Upper lobe of left lung (tissue), 6 donors: Measurements from ENCODE around the gene MAN1B1. TPM values are rescaled to one million over a fixed set of nuclear protein-coding genes. Genes with fewer than 3 reads are reported as not detected.

Experiments
- ATAC-seq, 2 donors: fragments of 200-7000 bp; cut with Tn5 transposase; one replicate each; pipeline ENCODE4 v1.9.1; 2022; ENCODE audit warnings: mild to moderate bottlenecking in 2 of 2, moderate library complexity in 2 of 2; ENCODE audit not compliant: low FRiP score in 2 of 2
- DNase-seq, 2 donors: peaks; one replicate each; pipeline ENCODE4 v3.0.0-alpha.2; 2019 to 2020
- H3K27ac ChIP-seq, 4 donors: fragments of 200-600 bp; sonication (generic); one replicate each; pipeline ENCODE4 v1.5.1; 2016 to 2019
- H3K27me3 ChIP-seq, 4 donors: fragments of 200-600 bp; sonication (generic); one replicate each; pipeline ENCODE4 v1.5.1; 2017 to 2019
- H3K36me3 ChIP-seq, 4 donors: fragments of 200-600 bp; sonication (generic); one replicate each; pipeline ENCODE4 v1.5.1; 2016 to 2019
- H3K4me1 ChIP-seq, 4 donors: fragments of 200-600 bp; sonication (generic); one replicate each; pipeline ENCODE4 v1.5.1; 2018 to 2019
- H3K4me3 ChIP-seq, 4 donors: fragments of 200-600 bp; sonication (generic); one replicate each; pipeline ENCODE4 v1.5.1; 2017 to 2019; ENCODE audit warnings: mild to moderate bottlenecking in 2 of 4, moderate library complexity in 1 of 4
- H3K9me3 ChIP-seq, 4 donors: fragments of 200-600 bp; sonication (generic); one replicate each; pipeline ENCODE4 v1.5.1; 2018 to 2019
- EP300 ChIP-seq, 4 donors: sonication (generic); formaldehyde crosslinking; IDR thresholded peaks; one replicate each; pipeline ENCODE4 v1.5.1; 2017; ENCODE audit warnings: antibody characterized with exemption in 4 of 4, control low read depth in 2 of 4
- POLR2A ChIP-seq, 4 donors: fragments of 450-650 bp; IDR thresholded peaks; one replicate each; pipeline ENCODE4 v1.5.1; 2016 to 2017; ENCODE audit warnings: antibody characterized with exemption in 4 of 4, mild to moderate bottlenecking in 2 of 4
- POLR2AphosphoS5 ChIP-seq, 2 donors: sonication (generic); formaldehyde crosslinking; IDR thresholded peaks; one replicate each; pipeline ENCODE4 v1.5.1; 2017; ENCODE audit warnings: antibody characterized with exemption in 2 of 2
- WGBS, 2 donors: methylation state at CpG; one replicate each; pipeline ENCODE4 v1.1.5; 2017 to 2018; 5-methylcytosine and 5-hydroxymethylcytosine counted together
- total RNA-seq, 6 donors: library from RNA; depleted of rRNA in 4 of 6; stranded (reverse); fragments of >200 nt in 4 of 6; gene quantifications; one replicate each; pipeline versions ENCODE4 v1.1.0 to v1.2.1, GENCODE V29; 2016 to 2021
- TF ChIP-seq, protein P1 (sequence below), 6 experiments: fragments of 450-650 bp in 4 of 6; fragments of 200-600 bp in 2 of 6; sonication (generic) in 2 of 6; IDR thresholded peaks; one replicate each; pipeline ENCODE4 v1.5.1; 2016 to 2019; ENCODE audit warnings: antibody characterized with exemption in 6 of 6
- donor health status: DM: no; HTN: no; CAD: no; lungs with moderate emphysema.
- donor health status: DM: no; HTN: yes; CAD: no; lungs with severe emphysema.

MAN1B1 gene
- total RNA-seq, 6 donors from 2014 or later, result 38.0 to 97.4 (median 54.1) TPM

DNA sequence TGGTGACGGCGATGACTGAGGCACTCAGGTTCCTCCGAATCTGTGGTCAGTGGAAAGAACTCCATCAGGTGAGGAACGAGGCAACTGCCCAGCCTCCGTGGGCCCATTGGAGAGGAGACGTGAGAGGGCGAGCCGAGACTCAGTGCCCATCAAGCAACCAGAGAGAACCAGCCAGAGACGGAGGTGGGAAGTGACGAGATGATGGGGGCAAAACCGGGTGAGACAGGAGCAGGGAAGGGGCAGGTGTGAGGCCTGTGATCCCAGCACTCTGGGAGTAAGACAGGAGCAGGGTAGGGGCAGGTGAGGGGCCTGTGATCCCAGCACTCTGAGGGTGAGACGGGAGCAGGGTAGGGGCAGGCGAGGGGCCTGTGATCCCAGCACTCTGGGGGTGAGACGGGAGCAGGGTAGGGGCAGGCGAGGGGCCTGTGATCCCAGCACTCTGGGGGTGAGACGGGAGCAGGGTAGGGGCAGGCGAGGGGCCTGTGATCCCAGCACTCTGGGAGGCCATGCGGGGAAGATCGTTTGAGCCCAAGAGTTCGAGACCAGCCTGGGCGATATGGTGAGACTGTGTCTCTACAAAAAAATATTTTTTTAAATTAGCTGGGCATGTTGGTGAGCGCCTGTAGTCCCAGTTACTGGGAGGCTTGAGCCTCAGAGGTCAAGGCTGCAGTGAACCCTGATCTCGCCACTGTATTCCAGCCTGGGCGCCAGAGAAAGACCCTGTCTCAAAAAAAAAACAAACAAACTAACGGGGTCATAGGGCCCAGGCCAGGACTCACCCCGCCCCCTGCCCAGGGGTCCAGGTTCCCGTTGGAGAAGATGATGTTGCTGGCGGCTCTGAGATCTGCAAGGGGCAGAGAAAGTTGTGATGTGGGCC lies 24.4 kb downstream of the MAN1B1 start:
- Histone ChIP-seq H3K27me3 (no peaks in the 10 kb centered on the region), H3K27ac (no peak overlapping the region), H3K4me1 (peaks cover 13 to 25% (median 14%) of the 10 kb centered on the region in 4 donors), H3K9me3 (no peaks in the 10 kb centered on the region), H3K4me3 (no peak overlapping the region), H3K36me3 (peaks cover 12 to 70% (median 59%) of the 10 kb centered on the region in 4 donors)
- no peak for ATAC-seq
- WGBS, 2 donors, result 90 to 92% methylated on average over 25 to 28 of the region's 28 CpGs
- peak in 1 of 2 donors; percentile 52 for DNase-seq
- TF ChIP-seq POLR2A (IDR thresholded peaks at IDR 0.05), result no peak
- TF ChIP-seq, protein P1, sequence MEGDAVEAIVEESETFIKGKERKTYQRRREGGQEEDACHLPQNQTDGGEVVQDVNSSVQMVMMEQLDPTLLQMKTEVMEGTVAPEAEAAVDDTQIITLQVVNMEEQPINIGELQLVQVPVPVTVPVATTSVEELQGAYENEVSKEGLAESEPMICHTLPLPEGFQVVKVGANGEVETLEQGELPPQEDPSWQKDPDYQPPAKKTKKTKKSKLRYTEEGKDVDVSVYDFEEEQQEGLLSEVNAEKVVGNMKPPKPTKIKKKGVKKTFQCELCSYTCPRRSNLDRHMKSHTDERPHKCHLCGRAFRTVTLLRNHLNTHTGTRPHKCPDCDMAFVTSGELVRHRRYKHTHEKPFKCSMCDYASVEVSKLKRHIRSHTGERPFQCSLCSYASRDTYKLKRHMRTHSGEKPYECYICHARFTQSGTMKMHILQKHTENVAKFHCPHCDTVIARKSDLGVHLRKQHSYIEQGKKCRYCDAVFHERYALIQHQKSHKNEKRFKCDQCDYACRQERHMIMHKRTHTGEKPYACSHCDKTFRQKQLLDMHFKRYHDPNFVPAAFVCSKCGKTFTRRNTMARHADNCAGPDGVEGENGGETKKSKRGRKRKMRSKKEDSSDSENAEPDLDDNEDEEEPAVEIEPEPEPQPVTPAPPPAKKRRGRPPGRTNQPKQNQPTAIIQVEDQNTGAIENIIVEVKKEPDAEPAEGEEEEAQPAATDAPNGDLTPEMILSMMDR (IDR thresholded peaks at IDR 0.05), result no peak
- TF ChIP-seq EP300 (IDR thresholded peaks at IDR 0.05), result no peak
- TF ChIP-seq POLR2AphosphoS5 (IDR thresholded peaks at IDR 0.05), result no peak

DNA sequence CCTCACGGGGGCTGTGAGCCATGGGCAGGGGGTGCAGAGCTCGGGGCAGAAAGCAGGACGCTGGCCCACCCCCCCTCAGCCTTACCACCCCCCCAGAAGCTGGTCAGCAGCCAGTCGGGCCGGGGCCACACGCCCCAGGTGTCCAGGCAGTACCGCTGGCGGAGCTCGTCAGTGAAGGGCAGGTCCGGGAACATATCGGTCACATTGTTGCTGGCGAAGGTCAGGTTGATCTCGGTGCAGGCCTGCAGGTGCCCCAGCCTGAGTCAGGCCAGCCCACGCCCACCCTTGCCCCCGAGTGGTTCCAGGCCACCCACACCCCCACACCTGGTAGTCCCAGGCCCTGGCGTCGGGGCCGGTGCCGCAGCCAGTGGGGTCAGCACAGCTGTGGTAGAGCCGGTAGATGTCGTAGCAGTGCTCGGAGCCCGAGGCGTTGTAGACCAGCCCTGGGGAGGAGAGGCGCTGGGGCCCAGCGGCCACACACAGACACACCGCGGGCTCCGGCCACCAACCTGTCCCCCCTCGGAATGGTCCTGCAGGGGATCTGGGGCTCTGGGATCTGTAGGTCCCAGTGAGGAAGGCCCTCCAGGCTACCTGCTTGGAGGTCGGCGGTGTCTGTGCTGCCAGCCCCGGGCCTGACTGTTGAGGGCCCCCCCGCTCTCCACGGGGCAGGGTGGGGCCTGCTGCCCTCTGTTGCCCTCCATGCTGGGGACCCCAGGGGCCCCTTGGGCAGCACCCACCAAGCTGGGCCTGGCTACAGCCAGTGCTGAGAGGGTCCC lies 25.2 kb downstream of the MAN1B1 start:
- Histone ChIP-seq H3K27me3 (no peaks in the 10 kb centered on the region), H3K36me3 (peaks cover 12 to 62% (median 52%) of the 10 kb centered on the region in 4 donors), H3K4me3 (no peak overlapping the region), H3K9me3 (no peaks in the 10 kb centered on the region), H3K4me1 (peaks cover 13 to 25% (median 14%) of the 10 kb centered on the region in 4 donors), H3K27ac (no peak overlapping the region)
- TF ChIP-seq POLR2A (IDR thresholded peaks at IDR 0.05) (no peak), EP300 (IDR thresholded peaks at IDR 0.05) (no peak), POLR2AphosphoS5 (IDR thresholded peaks at IDR 0.05) (no peak)
- TF ChIP-seq, protein P1 (IDR thresholded peaks at IDR 0.05), result no peak
- DNase-seq, result peak in 1 of 2 donors; percentile 82
- ATAC-seq, result no peak
- 89 to 91% methylated on average over 11 to 21 of the region's 35 CpGs for WGBS, 2 donors

DNA sequence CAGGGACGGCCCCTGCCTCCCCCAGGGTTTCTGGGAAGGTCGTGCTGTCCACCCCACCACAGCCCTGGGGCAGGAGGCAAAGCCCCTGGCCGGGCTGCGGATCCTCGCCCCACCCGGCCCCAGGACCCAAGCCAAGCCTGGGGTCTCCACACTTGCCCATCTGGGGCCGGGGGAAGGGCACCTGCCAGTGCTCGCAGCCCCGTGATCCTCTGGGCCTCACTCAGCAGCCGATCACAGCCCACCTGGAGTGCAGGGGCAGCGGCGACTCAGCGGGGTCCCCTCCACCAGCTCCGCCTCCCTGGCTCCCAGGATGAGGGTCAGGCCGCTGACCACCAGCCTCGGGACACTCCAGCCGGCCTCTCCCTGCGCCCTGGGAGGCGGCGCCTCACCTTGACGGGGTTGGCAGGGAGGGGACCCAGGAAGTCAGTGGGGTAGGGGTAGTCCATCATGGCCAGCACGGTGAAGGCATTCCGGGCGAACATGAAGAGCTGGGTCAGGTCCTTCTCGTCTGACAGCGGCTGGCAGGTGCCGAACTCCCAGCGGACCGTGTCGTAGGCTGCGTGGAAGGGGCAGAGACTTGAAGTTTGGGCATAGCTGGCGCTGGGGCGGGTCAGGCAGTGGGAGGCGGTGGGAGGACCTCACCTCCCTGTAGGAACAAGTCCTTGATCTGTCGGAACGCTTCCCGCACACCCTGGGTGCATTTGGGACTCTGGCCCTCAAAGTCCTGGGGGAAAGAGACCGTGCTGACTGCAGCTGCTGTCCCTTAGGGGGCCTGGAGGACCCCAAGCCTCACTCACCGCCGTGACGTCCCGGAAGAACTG lies 26.0 kb downstream of the MAN1B1 start:
- H3K36me3 ChIP-seq, result peaks cover 9 to 54% (median 44%) of the 10 kb centered on the region in 4 donors
- WGBS, 2 donors, result 94 to 96% methylated on average over 23 to 35 of the region's 42 CpGs
- TF ChIP-seq POLR2A (IDR thresholded peaks at IDR 0.05) (no peak), POLR2AphosphoS5 (IDR thresholded peaks at IDR 0.05) (no peak), EP300 (IDR thresholded peaks at IDR 0.05) (no peak)
- TF ChIP-seq, protein P1 (IDR thresholded peaks at IDR 0.05), result no peak
- no peak for ATAC-seq
- H3K9me3 ChIP-seq, result no peaks in the 10 kb centered on the region
- H3K4me1 ChIP-seq, result peaks cover 13 to 25% (median 14%) of the 10 kb centered on the region in 4 donors
- peak in 1 of 2 donors; percentile 68 for DNase-seq
- H3K27ac ChIP-seq, result no peak overlapping the region
- no peaks in the 10 kb centered on the region for H3K27me3 ChIP-seq
- no peak overlapping the region for H3K4me3 ChIP-seq

DNA sequence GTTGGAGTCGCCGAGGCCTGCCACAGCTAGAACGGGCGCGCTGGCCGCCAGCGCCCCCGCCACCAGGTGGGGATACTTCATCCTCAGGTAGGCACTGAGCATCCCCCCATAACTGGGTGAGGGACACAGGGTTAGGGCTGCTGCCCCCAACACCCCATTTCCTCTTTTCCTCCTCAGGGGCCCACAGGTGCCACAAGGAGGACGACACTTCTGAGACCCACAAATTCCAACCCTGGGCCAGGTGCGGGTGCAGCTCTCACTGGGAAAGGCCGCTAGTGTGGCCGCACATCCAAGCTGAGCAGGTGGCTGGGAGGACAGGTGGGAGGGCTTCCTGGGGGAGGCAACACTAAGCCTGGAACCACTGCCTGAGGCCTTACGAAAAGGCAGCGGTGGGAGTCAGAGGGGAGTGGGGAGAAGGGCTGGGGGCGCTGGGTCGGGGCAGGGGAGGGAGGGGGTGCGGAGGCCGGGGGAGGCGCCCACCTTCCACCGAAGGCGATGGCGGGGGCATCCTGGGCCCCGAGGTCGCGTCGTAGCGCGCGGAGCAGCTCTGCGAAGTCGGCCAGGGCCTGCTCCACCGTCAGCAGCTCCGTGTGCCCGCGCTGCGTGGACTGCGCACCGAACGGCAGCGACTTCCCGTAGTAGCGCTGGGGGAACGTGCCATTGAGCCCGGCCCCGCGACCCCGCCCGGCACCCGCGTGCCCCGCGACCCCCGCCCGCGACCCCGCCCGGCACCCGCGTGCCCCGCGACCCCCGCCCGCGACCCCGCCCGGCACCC lies 26.8 kb downstream of the MAN1B1 start:
- Histone ChIP-seq H3K9me3 (no peaks in the 10 kb centered on the region), H3K27ac (no peak overlapping the region), H3K27me3 (no peaks in the 10 kb centered on the region), H3K36me3 (peaks cover 3 to 46% (median 37%) of the 10 kb centered on the region in 4 donors), H3K4me1 (peaks cover 13 to 25% (median 14%) of the 10 kb centered on the region in 4 donors), H3K4me3 (peak overlapping the region; percentile 29 to 99 (median 89))
- ATAC-seq (no peak), DNase-seq (peak in 1 of 2 donors; percentile 88)
- whole genome bisulfite sequencing, 2 donors, result 57 to 76% methylated on average over 18 to 23 of the region's 66 CpGs
- no peak for TF ChIP-seq EP300 (IDR thresholded peaks at IDR 0.05)
